Measurements from ENCODE around the gene FAM171A1. TPM values are rescaled to one million over a fixed set of nuclear protein-coding genes. Genes with fewer than 3 reads are reported as not detected.

The FAM171A1 gene
- total and polyA plus RNA-seq, 2 of the 13 experiments (the other 11 are each of a cell fraction or from before 2014, with no cell fraction given) = 21.5 to 34.7 TPM

DNA sequence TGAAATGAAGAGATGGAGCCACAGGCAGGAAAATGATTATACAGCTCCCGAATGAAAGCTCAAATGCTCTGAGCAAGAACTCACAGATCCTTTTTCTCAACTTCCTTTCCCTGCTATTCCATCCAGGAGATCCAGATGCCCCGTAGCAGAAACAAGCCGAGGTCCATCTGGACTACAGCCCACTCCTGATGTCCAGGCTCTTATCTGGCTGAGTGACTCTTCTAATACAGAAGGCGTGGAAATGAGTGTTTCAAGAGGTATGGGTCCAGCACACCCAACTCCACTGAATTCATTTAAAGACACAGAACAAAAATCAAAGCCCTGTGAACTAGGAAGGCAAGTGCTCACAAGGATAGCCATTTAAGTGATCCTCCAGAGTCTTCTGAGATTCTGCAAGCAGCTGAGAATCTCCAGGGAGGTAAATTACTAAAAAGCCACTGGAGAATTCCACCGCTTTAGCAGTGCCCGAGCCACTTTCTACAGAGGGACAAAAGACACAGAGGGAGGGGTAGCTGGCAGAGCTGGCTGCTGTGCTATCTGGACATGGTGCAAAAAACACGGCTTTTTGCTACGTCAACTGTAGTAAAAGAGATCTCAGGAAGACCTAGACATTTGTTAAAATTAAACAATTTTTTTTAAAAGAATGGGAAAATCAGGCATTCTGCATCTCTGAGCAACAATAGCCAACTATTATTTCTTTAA lies 24.5 kb downstream of the FAM171A1 start:
- no peak for DNase-seq (ENCODE audit: low spot score)
- no peak overlapping the region for H2AFZ ChIP-seq (ENCODE audit: low read length)
- peaks cover 92% of the 10 kb centered on the region for H3K4me1 ChIP-seq (ENCODE audit: insufficient read depth, low read length)
- ChIA-PET CTCF (ENCODE audit: low intra/inter-chr PET ratio, low total read pairs) (no interaction called here), POLR2A (interaction anchor here (0.8 kb wide), 1 partner anchor 13 kb away, joined by 3 read pairs; no protein-coding TSS in a partner anchor)
- intact Hi-C loops (cut with micrococcal nuclease; ENCODE audit: unreplicated experiment) (loop anchor here (10.0 kb wide), 1 partner anchor 182 kb away; the partner anchor contains the start of gene NMT2), in situ Hi-C loops (cut with HindIII; ENCODE audit: extremely low pct_ligation_motif_present, low pct_unique_long_range_greater_than_20kb) (no loop called here)
- BruUV-seq (replicated peaks) = no TSS peak
- 83% methylated on average over 8 of the region's 8 CpGs for WGBS (ENCODE audit: low lambda C conversion rate)
- H3K4me3 ChIP-seq (replicated peaks in 1 of 3; ENCODE audit: insufficient read depth in 1 of 3, low read depth in 2 of 3, low read length in 3 of 3) = no peak overlapping the region
- peak overlapping the region; percentile 24; the same call in 1 of the 2 replicates for H3K9ac ChIP-seq (ENCODE audit: insufficient read depth, low read depth, low read length)
- H4K20me1 ChIP-seq (ENCODE audit: insufficient read depth, low read length) = no peaks in the 10 kb centered on the region
- no peak overlapping the region for H3K4me2 ChIP-seq (ENCODE audit: low read depth, low read length)
- no peaks in the 10 kb centered on the region for H3K9me3 ChIP-seq (ENCODE audit: low read length)
- peaks cover 85% of the 10 kb centered on the region for H3K79me2 ChIP-seq (ENCODE audit: insufficient read depth, low read length)
- FAIRE-seq = no peak
- ATAC-seq = no peak
- peak overlapping the region; percentile 95 for H3K27ac ChIP-seq (ENCODE audit: extremely low read length, insufficient read depth, low read length)
- H3K36me3 ChIP-seq (replicated peaks in 1 of 2; ENCODE audit: control insufficient read depth in 1 of 2, insufficient read depth in 2 of 2, low read length in 2 of 2) = 0 out of 5 replicates have a peak, but pooled peaks cover 0 to 1% of the 10 kb centered on the region in 2 experiments
- no peaks in the 10 kb centered on the region for H3K27me3 ChIP-seq (ENCODE audit: control insufficient read depth in 1 of 2, insufficient read depth in 2 of 2, low read length in 2 of 2)
- TF ChIP-seq, protein P1, sequence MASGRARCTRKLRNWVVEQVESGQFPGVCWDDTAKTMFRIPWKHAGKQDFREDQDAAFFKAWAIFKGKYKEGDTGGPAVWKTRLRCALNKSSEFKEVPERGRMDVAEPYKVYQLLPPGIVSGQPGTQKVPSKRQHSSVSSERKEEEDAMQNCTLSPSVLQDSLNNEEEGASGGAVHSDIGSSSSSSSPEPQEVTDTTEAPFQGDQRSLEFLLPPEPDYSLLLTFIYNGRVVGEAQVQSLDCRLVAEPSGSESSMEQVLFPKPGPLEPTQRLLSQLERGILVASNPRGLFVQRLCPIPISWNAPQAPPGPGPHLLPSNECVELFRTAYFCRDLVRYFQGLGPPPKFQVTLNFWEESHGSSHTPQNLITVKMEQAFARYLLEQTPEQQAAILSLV (CRISPR knock-in tag; IDR thresholded peaks at IDR 0.05; ENCODE audit: borderline replicate concordance) = no peak
- no peak for TF ChIP-seq ZNF34 (CRISPR knock-in tag; IDR thresholded peaks at IDR 0.05; ENCODE audit: borderline replicate concordance)
- no peak for TF ChIP-seq KLF13 (CRISPR knock-in tag; IDR thresholded peaks at IDR 0.05)
- TF ChIP-seq, protein P2, sequence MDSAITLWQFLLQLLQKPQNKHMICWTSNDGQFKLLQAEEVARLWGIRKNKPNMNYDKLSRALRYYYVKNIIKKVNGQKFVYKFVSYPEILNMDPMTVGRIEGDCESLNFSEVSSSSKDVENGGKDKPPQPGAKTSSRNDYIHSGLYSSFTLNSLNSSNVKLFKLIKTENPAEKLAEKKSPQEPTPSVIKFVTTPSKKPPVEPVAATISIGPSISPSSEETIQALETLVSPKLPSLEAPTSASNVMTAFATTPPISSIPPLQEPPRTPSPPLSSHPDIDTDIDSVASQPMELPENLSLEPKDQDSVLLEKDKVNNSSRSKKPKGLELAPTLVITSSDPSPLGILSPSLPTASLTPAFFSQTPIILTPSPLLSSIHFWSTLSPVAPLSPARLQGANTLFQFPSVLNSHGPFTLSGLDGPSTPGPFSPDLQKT (CRISPR knock-in tag; IDR thresholded peaks at IDR 0.05; ENCODE audit: borderline replicate concordance) = no peak
- TF ChIP-seq, protein P3, sequence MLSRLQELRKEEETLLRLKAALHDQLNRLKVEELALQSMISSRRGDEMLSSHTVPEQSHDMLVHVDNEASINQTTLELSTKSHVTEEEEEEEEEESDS (CRISPR knock-in tag; IDR thresholded peaks at IDR 0.05; ENCODE audit: borderline replicate concordance) = no peak
- no peak for TF ChIP-seq REL (CRISPR knock-in tag; conservative IDR thresholded peaks at IDR 0.05)
- no peak for TF ChIP-seq FOSL2 (CRISPR knock-in tag; IDR thresholded peaks at IDR 0.05)
- TF ChIP-seq, protein P4, sequence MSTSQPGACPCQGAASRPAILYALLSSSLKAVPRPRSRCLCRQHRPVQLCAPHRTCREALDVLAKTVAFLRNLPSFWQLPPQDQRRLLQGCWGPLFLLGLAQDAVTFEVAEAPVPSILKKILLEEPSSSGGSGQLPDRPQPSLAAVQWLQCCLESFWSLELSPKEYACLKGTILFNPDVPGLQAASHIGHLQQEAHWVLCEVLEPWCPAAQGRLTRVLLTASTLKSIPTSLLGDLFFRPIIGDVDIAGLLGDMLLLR (CRISPR knock-in tag; IDR thresholded peaks at IDR 0.05) = no peak
- no peak for TF ChIP-seq ATAD3A (CRISPR knock-in tag; IDR thresholded peaks at IDR 0.05)
- TF ChIP-seq SP4 (CRISPR knock-in tag; IDR thresholded peaks at IDR 0.05) = no peak
- TF ChIP-seq, protein P5, sequence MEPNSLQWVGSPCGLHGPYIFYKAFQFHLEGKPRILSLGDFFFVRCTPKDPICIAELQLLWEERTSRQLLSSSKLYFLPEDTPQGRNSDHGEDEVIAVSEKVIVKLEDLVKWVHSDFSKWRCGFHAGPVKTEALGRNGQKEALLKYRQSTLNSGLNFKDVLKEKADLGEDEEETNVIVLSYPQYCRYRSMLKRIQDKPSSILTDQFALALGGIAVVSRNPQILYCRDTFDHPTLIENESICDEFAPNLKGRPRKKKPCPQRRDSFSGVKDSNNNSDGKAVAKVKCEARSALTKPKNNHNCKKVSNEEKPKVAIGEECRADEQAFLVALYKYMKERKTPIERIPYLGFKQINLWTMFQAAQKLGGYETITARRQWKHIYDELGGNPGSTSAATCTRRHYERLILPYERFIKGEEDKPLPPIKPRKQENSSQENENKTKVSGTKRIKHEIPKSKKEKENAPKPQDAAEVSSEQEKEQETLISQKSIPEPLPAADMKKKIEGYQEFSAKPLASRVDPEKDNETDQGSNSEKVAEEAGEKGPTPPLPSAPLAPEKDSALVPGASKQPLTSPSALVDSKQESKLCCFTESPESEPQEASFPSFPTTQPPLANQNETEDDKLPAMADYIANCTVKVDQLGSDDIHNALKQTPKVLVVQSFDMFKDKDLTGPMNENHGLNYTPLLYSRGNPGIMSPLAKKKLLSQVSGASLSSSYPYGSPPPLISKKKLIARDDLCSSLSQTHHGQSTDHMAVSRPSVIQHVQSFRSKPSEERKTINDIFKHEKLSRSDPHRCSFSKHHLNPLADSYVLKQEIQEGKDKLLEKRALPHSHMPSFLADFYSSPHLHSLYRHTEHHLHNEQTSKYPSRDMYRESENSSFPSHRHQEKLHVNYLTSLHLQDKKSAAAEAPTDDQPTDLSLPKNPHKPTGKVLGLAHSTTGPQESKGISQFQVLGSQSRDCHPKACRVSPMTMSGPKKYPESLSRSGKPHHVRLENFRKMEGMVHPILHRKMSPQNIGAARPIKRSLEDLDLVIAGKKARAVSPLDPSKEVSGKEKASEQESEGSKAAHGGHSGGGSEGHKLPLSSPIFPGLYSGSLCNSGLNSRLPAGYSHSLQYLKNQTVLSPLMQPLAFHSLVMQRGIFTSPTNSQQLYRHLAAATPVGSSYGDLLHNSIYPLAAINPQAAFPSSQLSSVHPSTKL (CRISPR knock-in tag; IDR thresholded peaks at IDR 0.05) = no peak
- TF ChIP-seq ZSCAN31 (CRISPR knock-in tag; IDR thresholded peaks at IDR 0.05; ENCODE audit: low read depth) = no peak
- no peak for TF ChIP-seq ZSCAN9 (CRISPR knock-in tag; IDR thresholded peaks at IDR 0.05; ENCODE audit: borderline replicate concordance)
